ELR (cell line): ENCODE data around the gene RING1.
A peak's percentile ranks its signal among the peaks of the same experiment; 100 is the strongest.

Experiments used
- DNase-seq: peaks from one replicate; pipeline ENCODE4 v3.0.0-alpha.2; 2015; ENCODE audit warnings: low read depth

Gene RING1

GRCh38 chr6:33192671-33193602, 15.4 kb upstream of the RING1 start:
- DNase-seq, result no peak

GRCh38 chr6:33193619-33194018, 14.7 kb upstream of the RING1 start:
- DNase-seq, result no peak

DNA sequence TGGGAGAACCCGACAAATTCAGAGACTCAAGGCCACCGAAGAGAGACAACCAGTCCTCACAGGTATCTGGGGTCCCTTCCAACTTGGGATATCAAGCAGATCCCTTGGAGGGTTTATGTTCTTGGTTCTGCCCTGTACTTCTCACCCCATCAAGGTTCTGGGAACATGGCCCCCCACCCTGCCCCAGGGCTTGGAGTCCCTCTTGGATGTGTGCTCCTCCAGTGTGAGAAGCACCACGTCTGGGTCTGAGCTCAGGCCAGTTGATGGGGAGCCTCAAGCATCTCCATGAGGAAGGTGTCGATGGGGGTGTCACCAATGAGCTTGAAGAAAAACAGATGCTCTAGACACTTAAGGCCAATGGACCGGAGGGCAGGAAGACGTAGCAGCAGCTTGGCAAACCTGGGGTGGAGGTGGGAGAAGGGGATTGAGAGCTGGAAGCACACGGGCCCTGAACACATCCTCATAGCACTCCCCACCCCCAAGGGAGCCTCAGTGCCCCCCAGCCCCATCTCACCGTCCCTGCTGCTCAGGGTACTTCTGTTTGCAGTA, 13.8 kb upstream of the RING1 start:
- no peak for DNase-seq

DNA sequence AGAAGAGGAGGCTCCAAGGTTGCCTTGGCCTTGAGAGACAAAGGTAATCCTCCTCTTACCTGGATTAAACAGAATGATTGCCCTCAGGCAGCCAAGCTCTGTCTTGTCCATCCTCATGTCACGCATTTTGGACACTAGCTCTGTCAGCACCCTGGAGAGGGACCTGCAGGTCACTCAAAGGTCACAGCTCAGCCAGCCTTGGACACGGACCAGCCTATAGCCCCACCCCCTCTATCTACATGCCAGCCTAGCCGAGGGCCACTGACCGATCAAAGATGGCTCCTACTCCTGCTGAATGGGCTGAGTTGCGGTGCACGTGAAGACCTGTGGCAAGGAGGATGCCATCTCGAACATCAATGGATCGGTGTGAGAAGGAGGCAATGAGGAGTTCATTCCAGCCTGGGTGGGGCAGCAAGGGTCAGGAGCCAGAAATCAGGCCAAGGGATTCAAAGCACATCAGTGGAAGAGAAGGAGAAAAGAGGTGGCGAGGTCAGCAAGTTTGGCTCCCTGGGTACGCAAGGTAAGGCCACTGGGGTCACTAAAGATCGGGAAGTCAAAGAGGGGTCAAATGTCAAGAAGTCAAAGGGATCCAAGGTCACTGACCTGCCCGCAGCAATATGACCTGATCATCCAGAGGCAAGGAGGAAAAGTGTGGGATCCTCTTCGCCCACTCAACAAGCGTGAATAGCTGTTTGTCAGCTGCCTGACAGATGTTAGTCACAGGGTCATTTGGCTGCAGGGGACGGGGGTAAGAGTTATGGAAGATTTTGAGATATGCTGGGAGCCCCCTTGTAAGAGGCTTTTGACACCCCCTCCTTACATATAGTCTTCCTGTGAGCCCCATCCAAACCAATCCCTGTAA, 12.8 kb upstream of the RING1 start:
- DNase-seq, result no peak

DNA sequence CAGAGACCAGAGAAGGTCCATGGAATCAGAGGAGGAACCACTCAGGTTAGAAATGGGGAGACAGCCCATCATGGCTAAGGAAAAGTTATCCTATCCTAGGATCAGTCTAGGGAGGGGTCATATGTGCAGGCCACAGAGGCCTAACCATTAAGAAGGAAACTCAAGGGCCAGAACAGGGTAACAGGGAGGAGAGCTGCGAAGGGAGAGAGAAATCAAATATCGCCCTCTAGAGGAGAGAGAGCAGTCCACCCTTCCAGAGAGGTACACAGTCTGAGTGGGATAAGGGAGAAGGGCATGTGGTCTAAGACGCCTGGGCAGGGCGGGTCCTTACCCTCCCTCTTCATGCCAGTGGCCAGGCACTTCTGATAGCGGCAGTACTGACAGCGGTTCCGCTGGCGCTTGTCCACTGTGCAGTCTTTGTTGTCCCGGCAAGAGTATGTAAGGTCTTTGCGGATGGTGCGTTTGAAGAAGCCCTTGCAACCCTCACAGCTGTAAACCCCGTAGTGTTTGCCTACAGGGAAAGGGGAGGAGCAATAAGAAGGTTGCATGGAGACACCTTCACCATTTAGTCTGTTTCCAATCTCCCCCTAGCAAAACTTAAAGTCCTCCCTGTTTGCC, 10.8 kb upstream of the RING1 start:
- peak; percentile 79 for DNase-seq

GRCh38 chr6:33198159-33198852, 10.0 kb upstream of the RING1 start:
- no peak for DNase-seq

DNA sequence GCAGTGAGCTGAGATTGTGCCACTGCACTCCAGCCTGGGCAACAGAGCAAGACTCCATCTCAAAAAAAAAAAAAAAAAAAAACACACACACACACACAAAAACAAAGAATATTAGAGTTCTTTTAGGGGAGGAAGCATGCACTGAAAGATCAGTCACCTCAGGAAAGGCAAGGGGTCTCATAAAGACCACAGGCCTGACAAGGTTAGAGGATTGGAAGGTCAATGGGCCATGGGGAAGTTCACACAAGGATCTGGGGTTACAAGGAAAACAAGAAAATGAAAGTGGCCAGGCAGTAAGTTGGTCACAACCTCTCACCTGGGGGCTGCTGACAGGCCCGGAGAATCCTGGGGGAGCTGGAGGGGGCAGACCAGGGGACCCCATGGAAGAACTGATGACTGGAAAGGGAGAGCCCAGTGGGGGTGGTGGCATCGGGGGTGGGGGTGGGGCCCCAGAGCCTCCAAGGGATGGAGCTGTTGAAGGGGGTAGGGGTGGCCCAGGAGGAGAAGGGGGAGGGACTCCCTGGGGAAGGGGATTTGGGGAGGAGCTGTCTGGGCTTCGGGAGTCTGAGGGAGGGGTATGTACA, 9.4 kb upstream of the RING1 start:
- no peak for DNase-seq

DNA sequence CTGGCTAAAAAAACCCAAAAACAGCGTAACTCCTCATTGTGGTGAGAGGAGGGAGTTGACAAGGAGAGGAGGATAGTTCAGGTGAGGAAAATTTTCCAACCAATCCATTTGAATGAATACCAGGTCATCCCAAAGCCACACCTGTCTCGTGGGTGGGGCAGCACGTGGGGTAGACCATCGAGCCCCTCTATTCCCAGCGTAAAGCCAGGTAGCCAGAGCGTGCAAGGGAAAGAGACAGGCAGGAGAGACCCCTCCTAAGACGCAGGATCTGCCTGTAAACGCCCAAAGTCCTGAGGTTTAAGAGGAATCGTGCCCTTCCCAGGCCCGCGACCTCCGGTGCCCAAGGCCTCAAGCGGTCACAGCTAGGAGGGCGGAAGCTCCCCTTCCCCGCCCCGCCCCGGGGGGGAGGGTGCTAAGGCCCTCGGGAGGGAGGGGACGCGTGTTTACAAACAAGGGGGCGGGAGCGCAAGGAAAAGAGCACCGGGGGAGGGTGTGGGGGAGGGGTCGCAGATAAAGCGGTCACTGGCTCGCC, 8.5 kb upstream of the RING1 start:
- peak; percentile 82 for DNase-seq

- peak; percentile 99 for DNase-seq
Measured at GRCh38 chr6:33200219-33201146, 7.8 kb upstream of the RING1 start, which contains the start of the genes RXRB and SLC39A7. Gene RXRB, minus strand, starts transcription at chr6:33200665. Its CDS starts 189 bp downstream, at chr6:33200476. Gene SLC39A7, plus strand, starts transcription at chr6:33200867. Its CDS starts 379 bp downstream, at chr6:33201246.

DNA sequence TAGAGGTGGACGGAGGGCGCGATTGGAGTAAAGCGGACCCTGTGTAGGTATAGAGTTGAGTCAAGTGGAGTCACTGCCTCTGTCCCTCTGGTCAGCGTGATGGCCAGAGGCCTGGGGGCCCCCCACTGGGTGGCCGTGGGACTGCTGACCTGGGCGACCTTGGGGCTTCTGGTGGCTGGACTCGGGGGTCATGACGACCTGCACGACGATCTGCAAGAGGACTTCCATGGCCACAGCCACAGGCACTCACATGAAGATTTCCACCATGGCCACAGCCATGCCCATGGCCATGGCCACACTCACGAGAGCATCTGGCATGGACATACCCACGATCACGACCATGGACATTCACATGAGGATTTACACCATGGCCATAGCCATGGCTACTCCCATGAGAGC, 7.2 kb upstream of the RING1 start:
- no peak for DNase-seq

GRCh38 chr6:33201935-33202334, 6.4 kb upstream of the RING1 start:
- DNase-seq, result no peak

- no peak for DNase-seq
Measured at GRCh38 chr6:33202799-33203198, 5.5 kb upstream of the RING1 start.

GRCh38 chr6:33203443-33204164, 4.7 kb upstream of the RING1 start:
- no peak for DNase-seq

DNA sequence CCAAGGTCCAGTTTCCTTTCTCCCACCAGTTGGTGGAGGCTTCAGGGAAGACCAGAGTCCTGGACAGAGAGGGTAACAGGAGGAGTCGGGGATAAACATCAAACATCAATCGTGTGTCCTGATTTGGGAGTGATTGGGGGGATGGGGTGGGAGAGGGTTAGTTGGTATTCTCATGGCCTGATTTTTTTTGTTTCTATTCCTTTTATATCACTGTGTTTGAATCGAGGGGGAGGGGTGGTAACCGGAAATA, 4.2 kb upstream of the RING1 start:
- no peak for DNase-seq

DNA sequence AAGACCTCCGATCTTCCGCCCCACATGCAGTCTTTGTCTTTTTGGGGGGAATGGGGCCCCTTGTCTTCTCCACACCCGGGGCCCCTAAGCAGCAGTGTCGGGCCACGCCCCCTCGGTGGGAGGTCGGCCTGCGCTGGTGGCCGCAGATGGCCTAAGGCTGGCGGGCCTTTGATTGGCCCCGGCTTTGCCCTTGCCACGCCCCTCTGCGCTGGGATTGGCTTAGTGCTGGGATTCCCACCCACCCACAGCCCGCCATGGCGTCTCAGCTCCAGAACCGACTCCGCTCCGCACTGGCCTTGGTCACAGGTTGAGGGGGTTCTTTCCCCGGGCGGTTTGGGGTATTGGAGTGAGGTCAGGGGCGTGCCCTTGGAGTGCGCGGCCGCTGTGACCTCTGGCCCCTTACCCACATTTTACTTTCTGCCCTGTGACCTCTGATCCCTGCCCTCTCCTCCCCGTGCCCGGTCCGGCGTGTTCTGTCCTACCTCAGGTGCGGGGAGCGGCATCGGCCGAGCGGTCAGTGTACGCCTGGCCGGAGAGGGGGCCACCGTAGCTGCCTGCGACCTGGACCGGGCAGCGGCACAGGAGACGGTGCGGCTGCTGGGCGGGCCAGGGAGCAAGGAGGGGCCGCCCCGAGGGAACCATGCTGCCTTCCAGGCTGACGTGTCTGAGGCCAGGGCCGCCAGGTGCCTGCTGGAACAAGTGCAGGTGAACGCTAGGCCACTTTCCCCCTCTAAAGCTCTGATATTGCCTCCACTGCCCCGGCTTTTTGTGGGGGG, 3.7 kb upstream of the RING1 start, which contains the start of gene HSD17B8:
Gene HSD17B8, plus strand, starts transcription at position 241 of the 776 bp plus-strand sequence. Its CDS starts 14 bp downstream, at position 255.
- DNase-seq, result peak; percentile 85

DNA sequence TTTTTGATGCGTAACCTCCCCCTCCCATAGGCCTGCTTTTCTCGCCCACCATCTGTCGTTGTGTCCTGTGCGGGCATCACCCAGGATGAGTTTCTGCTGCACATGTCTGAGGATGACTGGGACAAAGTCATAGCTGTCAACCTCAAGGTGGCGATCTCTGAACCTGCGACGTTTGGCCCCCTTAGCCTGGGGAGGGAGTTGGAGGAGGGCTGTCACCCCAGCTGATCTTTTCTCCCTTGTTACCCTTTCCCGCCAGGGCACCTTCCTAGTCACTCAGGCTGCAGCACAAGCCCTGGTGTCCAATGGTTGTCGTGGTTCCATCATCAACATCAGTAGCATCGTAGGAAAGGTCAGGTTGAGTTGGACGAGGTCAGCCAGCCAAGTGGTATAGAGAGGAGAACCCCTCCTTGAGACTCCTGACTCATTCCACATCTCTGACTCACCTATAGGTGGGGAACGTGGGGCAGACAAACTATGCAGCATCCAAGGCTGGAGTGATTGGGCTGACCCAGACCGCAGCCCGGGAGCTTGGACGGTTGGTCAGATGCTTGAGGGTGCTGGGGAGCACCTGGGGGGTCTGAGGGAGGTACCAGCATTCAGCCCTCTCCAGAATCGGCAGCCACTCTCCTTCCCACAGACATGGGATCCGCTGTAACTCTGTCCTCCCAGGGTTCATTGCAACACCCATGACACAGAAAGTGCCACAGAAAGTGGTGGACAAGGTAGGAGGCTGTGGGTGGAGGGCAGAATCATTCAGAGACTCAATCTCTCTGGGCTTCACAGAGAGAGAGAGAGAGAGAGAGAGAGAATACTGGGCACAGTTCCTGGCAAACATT, 2.9 kb upstream of the RING1 start:
- peak; percentile 95 for DNase-seq
